Ovary (tissue), 9 donors: ENCODE data around the gene CACNB2. TPM values are rescaled to one million over a fixed set of nuclear protein-coding genes. Genes with fewer than 3 reads are reported as not detected.

Experiments
- DNase-seq, 5 donors: peaks; one replicate each; pipeline ENCODE4 v3.0.0-alpha.2; 2019 to 2020
- H3K27ac ChIP-seq, 2 donors: fragments of 200-600 bp; one replicate each; pipeline versions ENCODE4 v1.5.1 to v1.8.0; 2019 to 2022
- H3K27me3 ChIP-seq: fragments of 200-600 bp; one replicate; pipeline ENCODE4 v1.8.0; 2022
- H3K36me3 ChIP-seq: fragments of 200-600 bp; sonication (generic); one replicate; pipeline ENCODE4 v1.5.1; 2019
- H3K4me1 ChIP-seq: one replicate; pipeline ENCODE4 v1.8.1; 2013; ENCODE audit warnings: mild to moderate bottlenecking, moderate library complexity; ENCODE audit not compliant: insufficient read depth
- H3K4me3 ChIP-seq: fragments of 200-600 bp; sonication (generic); one replicate; pipeline ENCODE4 v1.5.1; 2017
- H3K9me3 ChIP-seq, 2 donors: fragments of 200-600 bp in 1 of 2; sonication (generic) in 1 of 2; one replicate each; pipeline versions ENCODE4 v1.5.1 to v1.8.1; 2013 to 2019; ENCODE audit warnings: mild to moderate bottlenecking in 1 of 2, moderate library complexity in 1 of 2
- CTCF ChIP-seq, 3 donors: fragments of 450-650 bp in 2 of 3; fragments of 200-600 bp in 1 of 3; IDR thresholded peaks; one replicate each; pipeline versions ENCODE4 v1.5.1 to v1.8.0; 2016 to 2022; ENCODE audit warnings: antibody characterized with exemption in 3 of 3, mild to moderate bottlenecking in 1 of 3
- EP300 ChIP-seq: sonication (generic); formaldehyde crosslinking; IDR thresholded peaks from one replicate; pipeline ENCODE4 v1.6.1; 2017; ENCODE audit warnings: antibody characterized with exemption
- POLR2A ChIP-seq: fragments of 450-650 bp; IDR thresholded peaks from one replicate; pipeline ENCODE4 v1.6.1; 2017; ENCODE audit warnings: antibody characterized with exemption, mild to moderate bottlenecking, moderate library complexity
- WGBS, 3 donors: extraction: QIAGEN DNeasy Blood & Tissue Kit in 1 of 3; methylation state at CpG; one replicate each; pipeline versions ENCODE4 v1.1.5 to v1.1.7; 2013 to 2017; 5-methylcytosine and 5-hydroxymethylcytosine counted together
- intact Hi-C, 4 donors: fragments of 100-400 bp; cut with DNase I; formaldehyde crosslinking; loops; one replicate each; pipeline versions ENCODE4 v1.11.0 to v1.15.1; 2022 to 2023
- polyA plus RNA-seq, 2 donors: library from polyadenylated mRNA; stranded (reverse); fragments of 200-250 nt in 1 of 2; fragments of 350-450 nt in 1 of 2; fragmentation: Illumina TruSeq in 1 of 2; extraction: RNeasy Lipid Tissue Mini Kit (QIAGEN cat#74804) in 1 of 2; gene quantifications; one replicate each; pipeline ENCODE4 v1.2.3, GENCODE V29; 2013 to 2014
- total RNA-seq, 7 donors: library from RNA; depleted of rRNA in 2 of 7; stranded (reverse); fragments of >200 nt in 2 of 7; fragmentation: NEBNext Ultra II Directional in 3 of 7; extraction: Animal tissue kit (Norgen Biotek cat#: 25700) in 3 of 7; gene quantifications; one replicate each; pipeline versions ENCODE4 v1.1.0 to v1.2.4, GENCODE V29; 2016 to 2023
- donor health status: DM: no; HTN: no; CAD: no; lungs with moderate emphysema.
- donor health status: DM: no; HTN: no; CAD: no.
- donor health status: Bipolar disorder and iron deficiency.
- donor health status: DM: yes; HTN: yes; CAD: no.
- donor health status: DM: no; HTN: no; CAD: no.
- donor health status: DM: yes; HTN: yes; CAD: no.

The CACNB2 gene
- total and polyA plus RNA-seq, 9 donors: 8.9 to 60.9 (median 23.8) TPM

- DNase-seq: no peak
- H3K27ac ChIP-seq: no peak overlapping the region
- 91 to 95% (median 95%) methylated on average over 3 of the region's 3 CpGs for WGBS, 3 donors
Measured at GRCh38 chr10:18486438-18486837, 346.2 kb downstream of the CACNB2 start.

GRCh38 chr10:18490755-18491154, 350.5 kb downstream of the CACNB2 start:
- no peaks in the 10 kb centered on the region for H3K36me3 ChIP-seq
- no peaks in the 10 kb centered on the region for H3K4me1 ChIP-seq
- WGBS, 3 donors: 93 to 96% (median 94%) methylated on average over 4 of the region's 4 CpGs
- no peak overlapping the region for H3K4me3 ChIP-seq
- no peak overlapping the region for H3K27ac ChIP-seq
- H3K9me3 ChIP-seq: no peaks in the 10 kb centered on the region
- DNase-seq: no peak
- intact Hi-C loops: no loop called here
- TF ChIP-seq CTCF (IDR thresholded peaks at IDR 0.05): no peak
- H3K27me3 ChIP-seq: no peaks in the 10 kb centered on the region

More at GRCh38 chr10:18486438-18486837, 346.2 kb downstream of the CACNB2 start:
- Histone ChIP-seq H3K4me3 (no peak overlapping the region), H3K36me3 (no peaks in the 10 kb centered on the region), H3K27me3 (no peaks in the 10 kb centered on the region), H3K9me3 (no peaks in the 10 kb centered on the region), H3K4me1 (peaks cover 2% of the 10 kb centered on the region)
- intact Hi-C loops: no loop called here
- TF ChIP-seq EP300 (no peak), POLR2A (no peak), CTCF (IDR thresholded peaks at IDR 0.05) (no peak)

GRCh38 chr10:18497806-18498369, 357.7 kb downstream of the CACNB2 start:
- Histone ChIP-seq H3K9me3 (no peaks in the 10 kb centered on the region), H3K36me3 (no peaks in the 10 kb centered on the region), H3K4me1 (peaks cover 5% of the 10 kb centered on the region), H3K27me3 (no peaks in the 10 kb centered on the region), H3K27ac (peak overlapping the region in 1 of 2 donors; percentile 44), H3K4me3 (no peak overlapping the region)
- TF ChIP-seq EP300: no peak
- no peak for TF ChIP-seq CTCF (IDR thresholded peaks at IDR 0.05)
- no peak for TF ChIP-seq POLR2A
- WGBS, 3 donors: 31 to 38% (median 33%) methylated on average over 8 of the region's 8 CpGs
- no peak for DNase-seq
- intact Hi-C loops: no loop called here

GRCh38 chr10:18498998-18499397, 358.8 kb downstream of the CACNB2 start:
- Histone ChIP-seq H3K4me3 (no peak overlapping the region), H3K36me3 (no peaks in the 10 kb centered on the region), H3K27ac (no peak overlapping the region), H3K27me3 (no peaks in the 10 kb centered on the region), H3K4me1 (peaks cover 5% of the 10 kb centered on the region), H3K9me3 (no peaks in the 10 kb centered on the region)
- TF ChIP-seq POLR2A (no peak), CTCF (IDR thresholded peaks at IDR 0.05) (no peak), EP300 (no peak)
- intact Hi-C loops: no loop called here
- DNase-seq: no peak
- WGBS, 3 donors: 72 to 92% (median 85%) methylated on average over 4 of the region's 4 CpGs
